OCI-LY3 (cell line): ENCODE results near the gene SELENOO.

ENCODE experiments used
- EZH2phosphoT487 ChIP-seq: fragments of 200-600 bp; shearing (Covaris generic); IDR thresholded peaks from 2 replicates; pipeline ENCODE4 v1.6.1; 2018; ENCODE audit warnings: antibody characterized with exemption, mixed run types, low read depth
- TF ChIP-seq, protein P1 (sequence below): fragments of 200-600, 300-600 bp; sonication (generic); IDR thresholded peaks from 2 replicates; pipeline ENCODE4 v1.5.1; 2014; ENCODE audit warnings: antibody characterized with exemption, low read length, low read depth

DNA sequence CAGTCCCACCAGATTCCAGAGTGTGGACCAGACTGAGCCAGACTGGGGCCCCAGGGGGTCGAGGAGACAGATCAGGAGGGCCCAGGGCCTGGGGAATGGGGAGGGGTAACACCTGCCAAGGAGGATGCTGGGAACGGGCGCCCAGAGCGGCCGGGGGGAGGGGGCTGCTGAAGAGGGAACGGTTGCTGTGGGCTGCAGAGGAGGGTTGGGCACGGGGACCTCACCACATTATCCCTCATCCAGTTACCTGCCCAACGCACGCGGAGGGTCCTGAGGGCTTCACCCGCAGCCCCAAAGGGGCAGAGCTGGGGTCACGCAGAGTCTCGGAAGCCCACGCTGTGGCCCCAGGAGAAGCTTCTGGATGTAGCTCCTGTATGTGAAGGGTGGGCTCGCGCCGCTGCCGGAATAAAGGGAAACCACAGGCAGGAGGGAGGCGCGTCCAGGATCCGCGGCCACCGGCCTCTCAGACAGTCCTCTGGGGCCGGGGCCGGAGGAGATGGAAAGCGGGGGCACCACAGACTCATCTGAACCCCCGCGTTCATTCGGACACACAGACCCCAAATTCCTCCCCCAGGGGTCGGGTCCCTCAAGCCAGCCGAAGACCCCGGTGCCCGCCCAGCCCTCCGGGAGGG, 866 bp upstream of the SELENOO start:
- TF ChIP-seq, protein P1, sequence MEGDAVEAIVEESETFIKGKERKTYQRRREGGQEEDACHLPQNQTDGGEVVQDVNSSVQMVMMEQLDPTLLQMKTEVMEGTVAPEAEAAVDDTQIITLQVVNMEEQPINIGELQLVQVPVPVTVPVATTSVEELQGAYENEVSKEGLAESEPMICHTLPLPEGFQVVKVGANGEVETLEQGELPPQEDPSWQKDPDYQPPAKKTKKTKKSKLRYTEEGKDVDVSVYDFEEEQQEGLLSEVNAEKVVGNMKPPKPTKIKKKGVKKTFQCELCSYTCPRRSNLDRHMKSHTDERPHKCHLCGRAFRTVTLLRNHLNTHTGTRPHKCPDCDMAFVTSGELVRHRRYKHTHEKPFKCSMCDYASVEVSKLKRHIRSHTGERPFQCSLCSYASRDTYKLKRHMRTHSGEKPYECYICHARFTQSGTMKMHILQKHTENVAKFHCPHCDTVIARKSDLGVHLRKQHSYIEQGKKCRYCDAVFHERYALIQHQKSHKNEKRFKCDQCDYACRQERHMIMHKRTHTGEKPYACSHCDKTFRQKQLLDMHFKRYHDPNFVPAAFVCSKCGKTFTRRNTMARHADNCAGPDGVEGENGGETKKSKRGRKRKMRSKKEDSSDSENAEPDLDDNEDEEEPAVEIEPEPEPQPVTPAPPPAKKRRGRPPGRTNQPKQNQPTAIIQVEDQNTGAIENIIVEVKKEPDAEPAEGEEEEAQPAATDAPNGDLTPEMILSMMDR = no peak
- no peak for TF ChIP-seq EZH2phosphoT487
